Suprapubic skin (tissue), 3 donors: Measurements from ENCODE around the gene IL18BP.

Experiments
- EP300 ChIP-seq: sonication (generic); formaldehyde crosslinking; IDR thresholded peaks from one replicate; pipeline ENCODE4 v1.6.1; 2017; ENCODE audit warnings: antibody characterized with exemption
- TF ChIP-seq, protein P1 (sequence below), 2 donors: fragments of 200-600 bp in 1 of 2; fragments of 450-650 bp in 1 of 2; sonication (generic) in 1 of 2; IDR thresholded peaks; one replicate each; pipeline ENCODE4 v1.5.1; 2016 to 2019; ENCODE audit warnings: antibody characterized with exemption in 2 of 2, mild to moderate bottlenecking in 1 of 2, moderate library complexity in 1 of 2

DNA sequence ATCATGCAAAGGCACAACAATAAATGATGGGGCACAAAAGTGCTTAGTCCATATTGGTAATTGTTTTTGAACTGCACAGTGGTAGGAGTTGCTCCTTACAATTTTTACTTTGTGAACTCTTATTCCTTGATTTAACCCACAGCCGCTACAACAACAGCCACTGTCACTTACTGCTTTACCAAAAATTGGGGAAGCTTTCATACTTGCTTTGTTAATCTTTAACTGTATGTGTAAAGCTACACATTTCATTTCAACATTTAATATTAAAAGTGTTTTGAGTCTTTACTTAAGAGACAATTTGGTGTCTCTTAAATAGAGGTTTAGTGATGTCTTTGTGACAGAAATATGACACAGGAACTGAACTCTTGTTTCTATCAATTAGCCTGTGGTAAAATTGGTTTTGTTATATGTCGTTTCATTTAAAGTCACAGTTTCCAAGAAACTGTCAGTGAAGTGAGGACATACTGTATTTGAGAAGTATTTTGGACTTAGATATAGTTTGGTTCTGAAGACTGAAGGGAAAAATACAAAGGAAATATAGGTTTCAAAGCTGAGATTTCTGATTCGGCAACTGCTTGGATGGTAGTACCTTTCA is 6.5 kb upstream of the IL18BP start:
- TF ChIP-seq, protein P1, sequence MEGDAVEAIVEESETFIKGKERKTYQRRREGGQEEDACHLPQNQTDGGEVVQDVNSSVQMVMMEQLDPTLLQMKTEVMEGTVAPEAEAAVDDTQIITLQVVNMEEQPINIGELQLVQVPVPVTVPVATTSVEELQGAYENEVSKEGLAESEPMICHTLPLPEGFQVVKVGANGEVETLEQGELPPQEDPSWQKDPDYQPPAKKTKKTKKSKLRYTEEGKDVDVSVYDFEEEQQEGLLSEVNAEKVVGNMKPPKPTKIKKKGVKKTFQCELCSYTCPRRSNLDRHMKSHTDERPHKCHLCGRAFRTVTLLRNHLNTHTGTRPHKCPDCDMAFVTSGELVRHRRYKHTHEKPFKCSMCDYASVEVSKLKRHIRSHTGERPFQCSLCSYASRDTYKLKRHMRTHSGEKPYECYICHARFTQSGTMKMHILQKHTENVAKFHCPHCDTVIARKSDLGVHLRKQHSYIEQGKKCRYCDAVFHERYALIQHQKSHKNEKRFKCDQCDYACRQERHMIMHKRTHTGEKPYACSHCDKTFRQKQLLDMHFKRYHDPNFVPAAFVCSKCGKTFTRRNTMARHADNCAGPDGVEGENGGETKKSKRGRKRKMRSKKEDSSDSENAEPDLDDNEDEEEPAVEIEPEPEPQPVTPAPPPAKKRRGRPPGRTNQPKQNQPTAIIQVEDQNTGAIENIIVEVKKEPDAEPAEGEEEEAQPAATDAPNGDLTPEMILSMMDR (IDR thresholded peaks at IDR 0.05) = no peak
- no peak for TF ChIP-seq EP300
